DOHH2 (cell line): ENCODE data around the gene CCIN.
A peak's percentile ranks its signal among the peaks of the same experiment; 100 is the strongest.

Source experiments
- H3F3A ChIP-seq: fragments of 200-600 bp; sonication (generic), shearing (Covaris generic); 2 replicates; pipeline ENCODE4 v1.6.0; 2016; ENCODE audit warnings: antibody characterized with exemption, mild to moderate bottlenecking; ENCODE audit not compliant: control insufficient read depth, insufficient read depth
- H3K27ac ChIP-seq: fragments of 200-600 bp; sonication (generic); 2 replicates; pipeline ENCODE4 v1.5.1; 2014; ENCODE audit warnings: low read depth, mild to moderate bottlenecking, low read length, moderate library complexity
- H3K27me3 ChIP-seq: fragments of 200-600 bp; sonication (generic); 2 replicates; pipeline ENCODE4 v1.6.1; 2014; ENCODE audit warnings: mild to moderate bottlenecking, low read length, mixed read lengths; ENCODE audit not compliant: control insufficient read depth
- H3K36me3 ChIP-seq: fragments of 200-600 bp; sonication (generic); 2 replicates; pipeline ENCODE4 v1.6.1; 2014; ENCODE audit warnings: mild to moderate bottlenecking, low read length, moderate library complexity, mixed read lengths; ENCODE audit not compliant: control insufficient read depth
- H3K4me1 ChIP-seq: fragments of 200-600 bp; sonication (generic); 2 replicates; pipeline ENCODE4 v1.6.1; 2014; ENCODE audit warnings: mild to moderate bottlenecking, low read length, mixed read lengths; ENCODE audit not compliant: control insufficient read depth
- H3K4me2 ChIP-seq: fragments of 200-600 bp; sonication (generic); 2 replicates; pipeline ENCODE4 v1.6.0; 2014; ENCODE audit warnings: mild to moderate bottlenecking, low read length, moderate library complexity
- H3K4me3 ChIP-seq: fragments of 200-600 bp; sonication (generic); 2 replicates; pipeline ENCODE4 v1.5.1; 2014; ENCODE audit warnings: mild to moderate bottlenecking, low read length, mixed read lengths
- H3K79me2 ChIP-seq: fragments of 200-600 bp; sonication (generic); 2 replicates; pipeline ENCODE4 v1.6.1; 2014; ENCODE audit warnings: mild to moderate bottlenecking, low read length, mixed read lengths; ENCODE audit not compliant: control insufficient read depth
- H3K9me2 ChIP-seq: fragments of 200-600 bp; sonication (generic); replicated peaks from 2 replicates; pipeline ENCODE4 v1.6.1; 2014; ENCODE audit warnings: mild to moderate bottlenecking, low read length, mixed read lengths; ENCODE audit not compliant: control insufficient read depth
- H3K9me3 ChIP-seq: fragments of 200-600 bp; sonication (generic); 2 replicates; pipeline ENCODE4 v1.6.1; 2014; ENCODE audit warnings: antibody characterized with exemption, low read length, mixed read lengths; ENCODE audit not compliant: control insufficient read depth, insufficient read depth
- H4K20me1 ChIP-seq: fragments of 200-600 bp; sonication (generic); 2 replicates; pipeline ENCODE4 v1.6.0; 2014; ENCODE audit warnings: low read depth, mild to moderate bottlenecking, antibody characterized with exemption, low read length, moderate library complexity; ENCODE audit not compliant: control insufficient read depth, insufficient read depth
- EZH2phosphoT487 ChIP-seq: fragments of 200-600 bp; sonication (generic); IDR thresholded peaks from 2 replicates; pipeline ENCODE4 v1.6.1; 2017; ENCODE audit warnings: borderline replicate concordance, mild to moderate bottlenecking, antibody characterized with exemption, low read length, moderate library complexity, mixed read lengths
- TF ChIP-seq, protein P1 (sequence below): fragments of 200-600 bp; sonication (generic); IDR thresholded peaks from one replicate; pipeline ENCODE4 v1.5.1; 2014; ENCODE audit warnings: antibody characterized with exemption, mild to moderate bottlenecking, low read depth, low read length; ENCODE audit not compliant: poor library complexity, severe bottlenecking

The CCIN gene

DNA sequence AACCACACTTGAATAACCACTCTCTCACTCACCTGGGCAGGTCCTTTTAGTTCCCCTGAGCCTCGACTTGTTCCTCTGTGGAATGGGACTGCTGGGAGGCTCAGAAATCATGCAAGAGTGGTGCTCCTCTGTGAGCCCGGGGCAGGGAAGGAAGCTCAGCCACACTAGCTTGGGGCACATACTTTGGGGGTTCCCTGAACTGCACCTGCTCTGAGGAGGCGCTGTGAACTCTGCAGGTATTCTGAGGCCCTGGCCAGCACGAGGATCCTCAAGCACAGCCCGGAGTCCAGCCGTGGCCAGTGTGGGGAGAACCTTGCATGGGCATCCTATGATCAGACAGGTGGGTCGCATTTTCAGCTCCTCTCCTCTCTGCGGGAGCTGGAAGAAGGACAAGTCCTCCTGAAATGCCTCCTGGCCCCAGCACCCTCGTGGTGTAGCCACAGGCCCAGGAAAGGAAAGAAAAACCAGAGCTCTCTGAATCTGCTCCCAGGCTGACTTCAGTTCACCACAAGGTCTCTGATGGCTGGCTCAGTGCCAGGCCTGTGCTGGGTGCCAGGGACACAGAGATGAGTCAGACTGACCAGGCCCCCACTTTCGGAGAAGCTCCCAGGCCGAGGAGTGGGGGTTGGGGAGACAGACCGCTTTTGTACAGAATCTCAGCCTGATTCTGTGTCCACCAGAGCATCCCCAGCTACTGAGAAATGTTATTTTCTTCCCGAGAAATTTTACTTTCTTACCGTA is 20.7 kb upstream of the CCIN start:
- no peaks in the 10 kb centered on the region for H3K36me3 ChIP-seq
- no peaks in the 10 kb centered on the region for H3K79me2 ChIP-seq
- no peak overlapping the region for H3K4me2 ChIP-seq
- TF ChIP-seq, protein P1, sequence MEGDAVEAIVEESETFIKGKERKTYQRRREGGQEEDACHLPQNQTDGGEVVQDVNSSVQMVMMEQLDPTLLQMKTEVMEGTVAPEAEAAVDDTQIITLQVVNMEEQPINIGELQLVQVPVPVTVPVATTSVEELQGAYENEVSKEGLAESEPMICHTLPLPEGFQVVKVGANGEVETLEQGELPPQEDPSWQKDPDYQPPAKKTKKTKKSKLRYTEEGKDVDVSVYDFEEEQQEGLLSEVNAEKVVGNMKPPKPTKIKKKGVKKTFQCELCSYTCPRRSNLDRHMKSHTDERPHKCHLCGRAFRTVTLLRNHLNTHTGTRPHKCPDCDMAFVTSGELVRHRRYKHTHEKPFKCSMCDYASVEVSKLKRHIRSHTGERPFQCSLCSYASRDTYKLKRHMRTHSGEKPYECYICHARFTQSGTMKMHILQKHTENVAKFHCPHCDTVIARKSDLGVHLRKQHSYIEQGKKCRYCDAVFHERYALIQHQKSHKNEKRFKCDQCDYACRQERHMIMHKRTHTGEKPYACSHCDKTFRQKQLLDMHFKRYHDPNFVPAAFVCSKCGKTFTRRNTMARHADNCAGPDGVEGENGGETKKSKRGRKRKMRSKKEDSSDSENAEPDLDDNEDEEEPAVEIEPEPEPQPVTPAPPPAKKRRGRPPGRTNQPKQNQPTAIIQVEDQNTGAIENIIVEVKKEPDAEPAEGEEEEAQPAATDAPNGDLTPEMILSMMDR: no peak
- TF ChIP-seq EZH2phosphoT487: no peak
- no peak overlapping the region for H3K4me3 ChIP-seq
- no peaks in the 10 kb centered on the region for H4K20me1 ChIP-seq
- no peaks in the 10 kb centered on the region for H3K9me3 ChIP-seq
- peaks cover 5% of the 10 kb centered on the region for H3K27me3 ChIP-seq
- H3K4me1 ChIP-seq: peaks cover 28% of the 10 kb centered on the region
- no peaks in the 10 kb centered on the region for H3K9me2 ChIP-seq
- H3K27ac ChIP-seq: no peak overlapping the region
- no peaks in the 10 kb centered on the region for H3F3A ChIP-seq

GRCh38 chr9:36149197-36149596 is 20.0 kb upstream of the CCIN start:
- no peak overlapping the region for H3K4me3 ChIP-seq
- no peaks in the 10 kb centered on the region for H3K79me2 ChIP-seq
- no peak for TF ChIP-seq EZH2phosphoT487
- TF ChIP-seq, protein P1: no peak
- H3K36me3 ChIP-seq: no peaks in the 10 kb centered on the region
- no peaks in the 10 kb centered on the region for H3K9me3 ChIP-seq
- H3K9me2 ChIP-seq: no peaks in the 10 kb centered on the region
- H3K4me2 ChIP-seq: no peak overlapping the region
- 0 out of 2 replicates have a peak, but pooled peaks cover under 1% of the 10 kb centered on the region for H3F3A ChIP-seq
- H3K27ac ChIP-seq: no peak overlapping the region
- peaks cover 5% of the 10 kb centered on the region for H3K27me3 ChIP-seq
- H4K20me1 ChIP-seq: no peaks in the 10 kb centered on the region
- peaks cover 33% of the 10 kb centered on the region for H3K4me1 ChIP-seq

- no peaks in the 10 kb centered on the region for H3K36me3 ChIP-seq
- peak overlapping the region; percentile 78 for H3K4me2 ChIP-seq
- no peaks in the 10 kb centered on the region for H3K9me2 ChIP-seq
- peaks cover 6% of the 10 kb centered on the region; the same call in 1 of the 2 replicates for H3F3A ChIP-seq
- no peaks in the 10 kb centered on the region for H3K27me3 ChIP-seq
- H3K79me2 ChIP-seq: no peaks in the 10 kb centered on the region
- H3K27ac ChIP-seq: no peak overlapping the region
- no peaks in the 10 kb centered on the region for H3K9me3 ChIP-seq
- no peak for TF ChIP-seq EZH2phosphoT487
- TF ChIP-seq, protein P1: no peak
- H3K4me3 ChIP-seq: peak overlapping the region; percentile 60
- H3K4me1 ChIP-seq: peaks cover 39% of the 10 kb centered on the region
- no peaks in the 10 kb centered on the region for H4K20me1 ChIP-seq
Observed at GRCh38 chr9:36150574-36151315, 18.4 kb upstream of the CCIN start.
